ENCODE data around the gene NOLC1.

Gene NOLC1

GRCh38 chr10:102118867-102119266 is 33.3 kb upstream of the NOLC1 start:
- Histone ChIP-seq H3K36me3 (ENCODE audit: control insufficient read depth, low read length) (peaks cover under 1% of the 10 kb centered on the region; the same call in 1 of the 2 replicates), H3K4me2 (ENCODE audit: low read length) (peak overlapping the region; percentile 99), H3K4me1 (ENCODE audit: control insufficient read depth, low read length) (peaks cover 60% of the 10 kb centered on the region), H4K20me1 (ENCODE audit: control insufficient read depth, insufficient read depth, low read depth, low read length) (peaks cover 5% of the 10 kb centered on the region; the same call in 1 of the 2 replicates), H3K27me3 (ENCODE audit: control insufficient read depth, low read length) (no peaks in the 10 kb centered on the region), H3K79me2 (ENCODE audit: control insufficient read depth, low read length) (peaks cover 69% of the 10 kb centered on the region), H3K4me3 (ENCODE audit: low read length) (peak overlapping the region; percentile 97), H3F3A (ENCODE audit: control insufficient read depth, insufficient read depth) (peaks cover 49% of the 10 kb centered on the region), H3K9me2 (replicated peaks; ENCODE audit: control insufficient read depth, low read length) (no peaks in the 10 kb centered on the region), H3K9me3 (ENCODE audit: control insufficient read depth, insufficient read depth, low read length) (no peaks in the 10 kb centered on the region), H3K27ac (ENCODE audit: low read depth, low read length) (peak overlapping the region; percentile 86)
- no peak for TF ChIP-seq EZH2phosphoT487 (IDR thresholded peaks at IDR 0.05; ENCODE audit: borderline replicate concordance, low read length)
- TF ChIP-seq CTCF (IDR thresholded peaks at IDR 0.05; ENCODE audit: low read depth, low read length, poor library complexity, severe bottlenecking), result no peak

DNA sequence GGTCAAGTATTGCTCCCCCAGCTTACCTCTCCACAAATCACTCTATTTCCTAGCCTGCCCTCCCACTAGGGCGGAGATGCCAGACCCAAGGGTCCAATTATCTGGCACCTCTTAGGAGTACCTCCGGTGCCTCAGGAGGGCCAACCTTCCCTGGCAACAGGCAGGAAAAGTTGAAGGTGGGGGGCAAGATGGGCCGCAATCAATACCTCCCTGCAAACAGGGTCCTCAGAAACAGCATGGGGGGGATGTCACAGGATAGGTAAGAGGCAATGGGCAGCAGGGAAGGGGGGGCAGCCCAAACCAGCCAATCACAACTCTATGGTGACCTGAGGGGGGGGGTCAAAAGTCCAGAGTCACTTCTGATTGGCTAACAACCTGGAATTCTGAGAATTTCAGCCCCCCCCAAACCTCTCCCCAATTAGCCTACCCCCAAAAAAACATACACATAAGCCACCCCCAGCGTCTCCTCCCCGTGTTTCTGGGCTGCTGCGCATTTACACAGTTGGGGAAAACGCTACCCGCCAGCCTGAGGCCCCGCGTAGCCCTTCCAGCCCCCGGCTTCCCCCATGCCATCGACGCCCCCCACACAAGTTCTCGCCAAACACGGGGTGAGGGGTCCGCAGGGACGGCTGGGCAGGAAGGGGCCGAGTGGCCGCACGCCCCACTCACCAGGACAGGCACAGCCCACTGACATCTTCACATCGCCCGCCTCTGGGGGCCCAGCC is 32.6 kb upstream of the NOLC1 start:
- H3K9me3 ChIP-seq (ENCODE audit: control insufficient read depth, insufficient read depth, low read length), result no peaks in the 10 kb centered on the region

GRCh38 chr10:102120142-102120990 is 31.8 kb upstream of the NOLC1 start, which contains the start of gene LDB1:
LDB1 (minus strand) TSS chr10:102120368; CDS start chr10:102120110, 258 bp downstream.
- TF ChIP-seq CTCF (IDR thresholded peaks at IDR 0.05; ENCODE audit: low read depth, low read length, poor library complexity, severe bottlenecking) (no peak), EZH2phosphoT487 (IDR thresholded peaks at IDR 0.05; ENCODE audit: borderline replicate concordance, low read length) (no peak)
- H3K27me3 ChIP-seq (ENCODE audit: control insufficient read depth, low read length), result no peaks in the 10 kb centered on the region
- H3K36me3 ChIP-seq (ENCODE audit: control insufficient read depth, low read length), result no peaks in the 10 kb centered on the region; the same call in 1 of the 2 replicates
- peak within 1 kb of the TSS; percentile 86 for H3K27ac ChIP-seq (ENCODE audit: low read depth, low read length)
- H3K9me3 ChIP-seq (ENCODE audit: control insufficient read depth, insufficient read depth, low read length), result no peaks in the 10 kb centered on the region
- H3K4me2 ChIP-seq (ENCODE audit: low read length), result peak within 1 kb of the TSS; percentile 99
- no peaks in the 10 kb centered on the region for H3K9me2 ChIP-seq (replicated peaks; ENCODE audit: control insufficient read depth, low read length)
- H3K4me1 ChIP-seq (ENCODE audit: control insufficient read depth, low read length), result peaks cover 54% of the 10 kb centered on the region
- H3K79me2 ChIP-seq (ENCODE audit: control insufficient read depth, low read length), result peaks cover 56% of the 10 kb centered on the region
- H3K4me3 ChIP-seq (ENCODE audit: low read length), result peak within 1 kb of the TSS; percentile 97
- H4K20me1 ChIP-seq (ENCODE audit: control insufficient read depth, insufficient read depth, low read depth, low read length), result no peaks in the 10 kb centered on the region
- peaks cover 45% of the 10 kb centered on the region for H3F3A ChIP-seq (ENCODE audit: control insufficient read depth, insufficient read depth)

More for the DNA sequence above, 32.6 kb upstream of the NOLC1 start:
- no peak for TF ChIP-seq CTCF (IDR thresholded peaks at IDR 0.05; ENCODE audit: low read depth, low read length, poor library complexity, severe bottlenecking)
- no peak for TF ChIP-seq EZH2phosphoT487 (IDR thresholded peaks at IDR 0.05; ENCODE audit: borderline replicate concordance, low read length)
- Histone ChIP-seq H3K27ac (ENCODE audit: low read depth, low read length) (peak overlapping the region; percentile 86), H3F3A (ENCODE audit: control insufficient read depth, insufficient read depth) (peaks cover 49% of the 10 kb centered on the region), H4K20me1 (ENCODE audit: control insufficient read depth, insufficient read depth, low read depth, low read length) (no peaks in the 10 kb centered on the region), H3K9me2 (replicated peaks; ENCODE audit: control insufficient read depth, low read length) (no peaks in the 10 kb centered on the region), H3K4me1 (ENCODE audit: control insufficient read depth, low read length) (peaks cover 59% of the 10 kb centered on the region), H3K4me2 (ENCODE audit: low read length) (peak overlapping the region; percentile 99), H3K27me3 (ENCODE audit: control insufficient read depth, low read length) (no peaks in the 10 kb centered on the region), H3K36me3 (ENCODE audit: control insufficient read depth, low read length) (no peaks in the 10 kb centered on the region; the same call in 1 of the 2 replicates), H3K79me2 (ENCODE audit: control insufficient read depth, low read length) (peaks cover 63% of the 10 kb centered on the region), H3K4me3 (ENCODE audit: low read length) (peak overlapping the region; percentile 97)

Data from DOHH2 (cell line).